Muscle layer of duodenum (tissue), 2 donors: ENCODE results near the gene GNL1.
A peak's percentile ranks its signal among the peaks of the same experiment; 100 is the strongest.

ENCODE experiments used
- H3K27ac ChIP-seq: one replicate; pipeline ENCODE4 v1.7.0; 2013; ENCODE audit warnings: mild to moderate bottlenecking, low read length
- H3K27me3 ChIP-seq: one replicate; pipeline ENCODE4 v1.7.0; 2013; ENCODE audit warnings: low read depth, mild to moderate bottlenecking, control low read depth, low read length
- H3K36me3 ChIP-seq, 2 donors: one replicate each; pipeline ENCODE4 v1.7.0; 2013; ENCODE audit warnings: low read length in 2 of 2, control low read depth in 1 of 2, mild to moderate bottlenecking in 1 of 2; ENCODE audit not compliant: insufficient read depth in 2 of 2, control insufficient read depth in 1 of 2
- H3K4me1 ChIP-seq, 2 donors: one replicate each; pipeline ENCODE4 v1.7.0; 2013; ENCODE audit warnings: low read length in 2 of 2, mild to moderate bottlenecking in 2 of 2, control low read depth in 1 of 2, moderate library complexity in 1 of 2; ENCODE audit not compliant: insufficient read depth in 2 of 2, control insufficient read depth in 1 of 2
- H3K4me3 ChIP-seq, 2 donors: one replicate each; pipeline ENCODE4 v1.7.0; 2013; ENCODE audit warnings: low read length in 2 of 2, low read depth in 1 of 2, mild to moderate bottlenecking in 1 of 2
- H3K9me3 ChIP-seq, 2 donors: one replicate each; pipeline ENCODE4 v1.7.0; 2013; ENCODE audit warnings: low read length in 2 of 2, control low read depth in 1 of 2, mild to moderate bottlenecking in 1 of 2; ENCODE audit not compliant: control insufficient read depth in 1 of 2
- donor health status: healthy.

GNL1 gene

GRCh38 chr6:30591008-30591407, 34.7 kb upstream of the GNL1 start:
- Histone ChIP-seq H3K9me3 (no peaks in the 10 kb centered on the region), H3K36me3 (peaks cover 30 to 77% of the 10 kb centered on the region in 2 donors), H3K27me3 (no peaks in the 10 kb centered on the region), H3K27ac (no peak overlapping the region), H3K4me1 (no peaks in the 10 kb centered on the region), H3K4me3 (no peak overlapping the region)

DNA sequence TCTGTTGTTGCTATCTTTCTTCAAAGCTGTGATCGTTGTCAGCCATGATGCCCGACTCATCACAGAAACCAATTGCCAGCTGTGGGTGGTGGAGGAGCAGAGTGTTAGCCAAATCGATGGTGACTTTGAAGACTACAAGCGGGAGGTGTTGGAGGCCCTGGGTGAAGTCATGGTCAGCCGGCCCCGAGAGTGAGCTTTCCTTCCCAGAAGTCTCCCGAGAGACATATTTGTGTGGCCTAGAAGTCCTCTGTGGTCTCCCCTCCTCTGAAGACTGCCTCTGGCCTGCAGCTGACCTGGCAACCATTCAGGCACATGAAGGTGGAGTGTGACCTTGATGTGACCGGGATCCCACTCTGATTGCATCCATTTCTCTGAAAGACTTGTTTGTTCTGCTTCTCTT, 34.2 kb upstream of the GNL1 start:
- Histone ChIP-seq H3K27me3 (no peaks in the 10 kb centered on the region), H3K4me3 (no peak overlapping the region), H3K9me3 (no peaks in the 10 kb centered on the region), H3K4me1 (no peaks in the 10 kb centered on the region), H3K27ac (no peak overlapping the region), H3K36me3 (peaks cover 35 to 82% of the 10 kb centered on the region in 2 donors)

DNA sequence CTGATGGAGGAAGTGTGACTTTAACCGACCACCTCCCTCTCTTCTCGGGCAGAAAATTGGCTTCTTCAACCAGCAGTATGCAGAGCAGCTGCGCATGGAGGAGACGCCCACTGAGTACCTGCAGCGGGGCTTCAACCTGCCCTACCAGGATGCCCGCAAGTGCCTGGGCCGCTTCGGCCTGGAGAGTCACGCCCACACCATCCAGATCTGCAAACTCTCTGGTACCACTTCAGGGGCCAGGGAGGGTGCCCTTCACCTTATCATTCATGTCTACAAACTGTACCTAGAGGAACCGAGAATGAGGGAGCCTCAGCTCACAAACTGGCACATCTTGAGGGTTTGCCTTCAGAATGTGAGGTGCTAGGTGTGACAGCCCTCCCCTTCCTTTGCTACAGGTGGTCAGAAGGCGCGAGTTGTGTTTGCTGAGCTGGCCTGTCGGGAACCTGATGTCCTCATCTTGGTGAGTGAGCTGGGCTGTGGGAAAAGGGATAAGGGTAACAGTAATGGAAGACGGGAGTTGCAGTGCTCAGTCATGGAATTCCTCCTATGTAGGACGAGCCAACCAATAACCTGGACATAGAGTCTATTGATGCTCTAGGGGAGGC, 33.6 kb upstream of the GNL1 start:
- H3K27ac ChIP-seq, result no peak overlapping the region

DNA sequence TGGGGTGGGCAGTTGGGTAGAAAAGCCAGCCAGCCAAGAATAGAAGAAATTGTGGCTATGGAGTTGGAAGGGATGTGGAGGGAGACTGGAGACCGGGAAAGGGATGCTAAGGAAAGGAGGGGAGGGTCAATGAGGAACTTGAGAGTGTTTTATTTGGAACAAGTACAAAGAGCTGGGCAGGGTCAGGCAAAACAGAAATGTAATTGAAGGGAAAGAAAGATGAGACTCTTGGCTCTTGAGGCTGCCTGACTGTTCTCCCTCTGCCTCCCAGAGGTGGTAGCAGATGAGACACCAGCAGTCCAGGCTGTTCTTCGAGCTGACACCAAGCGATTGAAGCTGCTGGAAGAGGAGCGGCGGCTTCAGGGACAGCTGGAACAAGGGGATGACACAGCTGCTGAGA, 27.6 kb upstream of the GNL1 start:
- no peaks in the 10 kb centered on the region for H3K4me1 ChIP-seq
- H3K36me3 ChIP-seq, result peaks cover 69 to 95% of the 10 kb centered on the region in 2 donors
- H3K4me3 ChIP-seq, result no peak overlapping the region
- no peak overlapping the region for H3K27ac ChIP-seq
- no peaks in the 10 kb centered on the region for H3K9me3 ChIP-seq
- H3K27me3 ChIP-seq, result no peaks in the 10 kb centered on the region

More for the DNA sequence above, 33.6 kb upstream of the GNL1 start:
- Histone ChIP-seq H3K27me3 (no peaks in the 10 kb centered on the region), H3K36me3 (peaks cover 42 to 85% of the 10 kb centered on the region in 2 donors), H3K4me1 (no peaks in the 10 kb centered on the region), H3K9me3 (no peaks in the 10 kb centered on the region), H3K4me3 (no peak overlapping the region)

GRCh38 chr6:30578051-30578450, 21.8 kb upstream of the GNL1 start:
- H3K36me3 ChIP-seq, result peaks cover 50 to 70% of the 10 kb centered on the region in 2 donors

GRCh38 chr6:30573113-30573512, 16.8 kb upstream of the GNL1 start:
- Histone ChIP-seq H3K4me3 (no peak overlapping the region), H3K4me1 (peaks cover 9 to 29% of the 10 kb centered on the region in 2 donors), H3K9me3 (no peaks in the 10 kb centered on the region), H3K36me3 (peaks cover 16 to 22% of the 10 kb centered on the region in 2 donors), H3K27me3 (no peaks in the 10 kb centered on the region), H3K27ac (no peak overlapping the region)

More at GRCh38 chr6:30578051-30578450, 21.8 kb upstream of the GNL1 start:
- no peak overlapping the region for H3K4me3 ChIP-seq
- H3K27me3 ChIP-seq, result no peaks in the 10 kb centered on the region
- H3K27ac ChIP-seq, result no peak overlapping the region
- no peaks in the 10 kb centered on the region for H3K9me3 ChIP-seq
- H3K4me1 ChIP-seq, result peaks cover 0 to 8% of the 10 kb centered on the region in 2 donors

DNA sequence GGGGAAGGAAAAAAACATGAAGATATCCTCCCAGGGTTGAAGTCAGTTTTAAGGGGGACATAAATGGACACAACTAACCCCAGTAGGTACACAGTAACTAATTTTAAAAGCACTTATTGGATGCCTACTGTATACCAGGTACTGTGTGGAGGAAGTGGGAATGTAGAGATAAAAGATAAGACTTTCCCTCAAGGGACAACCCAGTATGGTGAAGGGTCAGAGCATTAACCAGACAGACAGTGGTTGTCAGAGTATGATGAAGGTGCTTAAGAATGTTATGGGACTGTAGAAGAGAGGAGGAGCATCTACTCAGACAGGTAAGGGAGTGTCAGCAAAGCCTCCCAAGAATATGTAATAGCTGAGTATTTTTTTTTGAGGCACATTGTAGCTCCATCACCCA, 15.9 kb upstream of the GNL1 start:
- peaks cover 6 to 13% of the 10 kb centered on the region in 2 donors for H3K36me3 ChIP-seq
- peak overlapping the region; percentile 92 for H3K27ac ChIP-seq
- no peaks in the 10 kb centered on the region for H3K9me3 ChIP-seq
- peak overlapping the region; percentile 74 to 90 for H3K4me3 ChIP-seq
- H3K4me1 ChIP-seq, result peaks cover 9 to 29% of the 10 kb centered on the region in 2 donors
- H3K27me3 ChIP-seq, result no peaks in the 10 kb centered on the region

DNA sequence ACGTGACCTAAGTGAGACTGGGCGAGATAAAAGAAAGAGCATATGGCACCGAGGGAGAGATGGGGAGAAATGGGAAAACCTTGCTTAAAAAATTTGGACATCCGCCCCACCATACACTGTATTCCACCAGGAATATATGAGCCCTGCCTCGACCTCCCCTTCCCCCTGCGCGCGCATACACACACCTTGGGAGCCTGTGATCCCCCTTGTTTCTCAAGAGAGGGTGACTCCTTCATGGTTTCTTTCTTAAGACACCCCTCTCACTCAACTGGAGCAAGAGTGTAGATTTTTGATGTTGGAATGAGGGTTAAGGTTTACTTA, 15.4 kb upstream of the GNL1 start:
- Histone ChIP-seq H3K27ac (peak overlapping the region; percentile 92), H3K4me3 (peak overlapping the region; percentile 74 to 90), H3K4me1 (peaks cover 9 to 29% of the 10 kb centered on the region in 2 donors), H3K9me3 (no peaks in the 10 kb centered on the region), H3K36me3 (peaks cover 2 to 9% of the 10 kb centered on the region in 2 donors), H3K27me3 (no peaks in the 10 kb centered on the region)

DNA sequence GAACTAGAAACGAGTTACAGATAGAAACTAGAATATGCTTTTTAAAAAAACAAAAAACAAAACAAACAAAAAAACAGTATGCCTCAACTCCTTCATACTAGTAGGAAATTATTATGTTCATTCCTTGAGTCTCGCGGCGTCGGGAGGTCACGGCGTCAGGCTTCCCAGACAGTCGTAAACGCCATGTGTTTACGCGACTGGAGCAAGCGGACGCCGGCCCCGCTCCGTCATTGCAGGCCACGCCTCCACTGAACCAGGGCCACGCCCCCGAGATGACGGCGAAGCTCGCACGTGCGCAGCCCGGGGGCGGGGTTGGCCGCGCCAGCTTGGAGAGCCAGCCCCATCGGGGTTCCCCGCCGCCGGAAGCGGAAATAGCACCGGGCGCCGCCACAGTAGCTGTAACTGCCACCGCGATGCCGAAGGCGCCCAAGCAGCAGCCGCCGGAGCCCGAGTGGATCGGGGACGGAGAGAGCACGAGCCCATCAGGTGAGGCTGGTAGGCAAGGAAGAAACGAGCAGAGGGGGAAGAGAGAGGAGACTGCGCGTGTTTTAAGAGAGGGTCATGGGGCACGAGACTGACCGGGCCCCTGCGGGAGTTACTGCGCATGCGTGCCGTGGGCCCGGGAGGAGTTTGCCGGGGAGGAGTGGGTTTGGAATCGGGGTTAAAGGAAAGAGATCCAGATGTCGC, 14.9 kb upstream of the GNL1 start, which contains the start of gene ABCF1:
Gene ABCF1, plus strand, starts transcription at position 368 of the 687 bp plus-strand sequence. Its CDS starts 46 bp downstream, at position 414.
- peak within 1 kb of the TSS; percentile 74 to 90 for H3K4me3 ChIP-seq
- peaks cover 9 to 29% of the 10 kb centered on the region in 2 donors for H3K4me1 ChIP-seq
- no peaks in the 10 kb centered on the region for H3K9me3 ChIP-seq
- peak within 1 kb of the TSS; percentile 92 for H3K27ac ChIP-seq
- H3K36me3 ChIP-seq, result peaks cover 0 to 5% of the 10 kb centered on the region in 2 donors
- H3K27me3 ChIP-seq, result no peaks in the 10 kb centered on the region

DNA sequence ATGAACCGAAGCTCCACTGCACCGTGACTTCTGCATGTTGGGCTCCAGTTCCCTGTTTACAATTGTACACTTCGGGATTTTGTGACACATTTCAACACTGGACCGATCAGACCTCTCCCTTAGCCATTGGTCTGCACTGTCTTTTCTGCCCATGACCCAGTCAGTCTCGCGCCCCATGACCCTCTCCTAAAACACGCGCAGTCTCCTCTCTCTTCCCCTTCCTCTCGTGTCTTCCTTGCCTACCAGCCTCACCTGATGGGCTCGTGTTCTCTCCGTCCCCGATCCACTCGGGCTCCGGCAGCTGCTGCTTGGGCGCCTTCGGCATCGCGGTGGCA, 14.4 kb upstream of the GNL1 start:
- Histone ChIP-seq H3K36me3 (peaks cover 0 to 5% of the 10 kb centered on the region in 2 donors), H3K27me3 (no peaks in the 10 kb centered on the region), H3K4me3 (peak overlapping the region; percentile 74 to 90), H3K9me3 (no peaks in the 10 kb centered on the region), H3K4me1 (peaks cover 9 to 29% of the 10 kb centered on the region in 2 donors), H3K27ac (peak overlapping the region; percentile 91)

DNA sequence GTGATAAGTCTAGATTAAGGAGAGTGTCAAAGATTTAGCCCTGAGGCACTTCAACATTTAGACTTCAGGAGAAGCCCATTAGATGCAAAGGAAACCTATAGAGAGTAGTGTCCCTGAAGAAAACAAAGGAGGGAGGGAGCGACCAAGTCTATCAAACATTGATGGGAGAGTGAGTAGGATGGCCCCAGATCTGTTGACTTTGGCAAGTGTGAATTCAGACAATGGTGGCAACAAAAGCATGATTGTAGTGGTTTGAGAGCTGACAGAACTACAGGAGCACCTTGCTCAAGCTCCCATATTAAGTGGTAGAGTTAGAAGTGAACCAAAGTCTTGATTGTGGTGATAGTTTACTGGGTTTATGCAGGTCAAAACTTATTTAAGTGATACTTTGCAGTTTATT, 14.0 kb upstream of the GNL1 start:
- Histone ChIP-seq H3K4me1 (peaks cover 9 to 29% of the 10 kb centered on the region in 2 donors), H3K27ac (peak overlapping the region; percentile 91), H3K4me3 (peak overlapping the region; percentile 74 to 90), H3K27me3 (no peaks in the 10 kb centered on the region), H3K9me3 (no peaks in the 10 kb centered on the region), H3K36me3 (peaks cover 0 to under 1% of the 10 kb centered on the region in 2 donors)
